ENCODE results near the gene ICA1.

The ICA1 gene

GRCh38 chr7:8162181-8162580, 99.8 kb downstream of the ICA1 start:
- Histone ChIP-seq H3K27me3 (ENCODE audit: insufficient read depth, low read length, poor library complexity, severe bottlenecking) (no peaks in the 10 kb centered on the region), H3K9me3 (ENCODE audit: insufficient read depth, low read depth, low read length) (no peaks in the 10 kb centered on the region), H2AFZ (ENCODE audit: low read length) (no peak overlapping the region), H3K9ac (ENCODE audit: low read depth, low read length, poor library complexity, severe bottlenecking) (no peak overlapping the region), H3K4me3 (ENCODE audit: low read length, poor library complexity, severe bottlenecking) (no peak overlapping the region), H3K9me2 (replicated peaks; ENCODE audit: low read depth, low read length) (no peaks in the 10 kb centered on the region), H3F3A (ENCODE audit: low read depth) (no peaks in the 10 kb centered on the region), H3K4me1 (ENCODE audit: insufficient read depth, low read length, poor library complexity, severe bottlenecking) (peaks cover 14% of the 10 kb centered on the region), H3K36me3 (ENCODE audit: insufficient read depth, low read length) (no peaks in the 10 kb centered on the region), H3K79me2 (ENCODE audit: insufficient read depth, low read length) (no peaks in the 10 kb centered on the region), H3K4me2 (ENCODE audit: low read depth, low read length, poor library complexity, severe bottlenecking) (no peak overlapping the region), H4K20me1 (ENCODE audit: insufficient read depth, low read length, poor library complexity, severe bottlenecking) (no peaks in the 10 kb centered on the region)
- TF ChIP-seq EZH2phosphoT487 (IDR thresholded peaks at IDR 0.05; ENCODE audit: borderline replicate concordance) (no peak), CTCF (conservative IDR thresholded peaks at IDR 0.05; ENCODE audit: low read length) (no peak)

GRCh38 chr7:8161364-8161828, 100.6 kb downstream of the ICA1 start:
- H3K79me2 ChIP-seq (ENCODE audit: insufficient read depth, low read length) = no peaks in the 10 kb centered on the region
- H2AFZ ChIP-seq (ENCODE audit: low read length) = peak overlapping the region; percentile 48

GRCh38 chr7:8160779-8161345, 101.1 kb downstream of the ICA1 start:
- Histone ChIP-seq H3K36me3 (ENCODE audit: insufficient read depth, low read length) (no peaks in the 10 kb centered on the region), H3K79me2 (ENCODE audit: insufficient read depth, low read length) (no peaks in the 10 kb centered on the region), H3F3A (ENCODE audit: low read depth) (no peaks in the 10 kb centered on the region), H3K9ac (ENCODE audit: low read depth, low read length, poor library complexity, severe bottlenecking) (no peak overlapping the region), H3K27me3 (ENCODE audit: insufficient read depth, low read length, poor library complexity, severe bottlenecking) (no peaks in the 10 kb centered on the region), H3K4me1 (ENCODE audit: insufficient read depth, low read length, poor library complexity, severe bottlenecking) (peaks cover 17% of the 10 kb centered on the region), H3K9me2 (replicated peaks; ENCODE audit: low read depth, low read length) (no peaks in the 10 kb centered on the region), H4K20me1 (ENCODE audit: insufficient read depth, low read length, poor library complexity, severe bottlenecking) (no peaks in the 10 kb centered on the region), H3K9me3 (ENCODE audit: insufficient read depth, low read depth, low read length) (no peaks in the 10 kb centered on the region), H3K4me3 (ENCODE audit: low read length, poor library complexity, severe bottlenecking) (no peak overlapping the region), H3K4me2 (ENCODE audit: low read depth, low read length, poor library complexity, severe bottlenecking) (peak overlapping the region; percentile 7), H2AFZ (ENCODE audit: low read length) (peak overlapping the region; percentile 48)
- TF ChIP-seq EZH2phosphoT487 (IDR thresholded peaks at IDR 0.05; ENCODE audit: borderline replicate concordance) (no peak), CTCF (conservative IDR thresholded peaks at IDR 0.05; ENCODE audit: low read length) (no peak)

More at GRCh38 chr7:8161364-8161828, 100.6 kb downstream of the ICA1 start:
- no peaks in the 10 kb centered on the region for H4K20me1 ChIP-seq (ENCODE audit: insufficient read depth, low read length, poor library complexity, severe bottlenecking)
- no peaks in the 10 kb centered on the region for H3K36me3 ChIP-seq (ENCODE audit: insufficient read depth, low read length)
- H3K4me2 ChIP-seq (ENCODE audit: low read depth, low read length, poor library complexity, severe bottlenecking) = peak overlapping the region; percentile 7
- H3F3A ChIP-seq (ENCODE audit: low read depth) = no peaks in the 10 kb centered on the region
- no peak for TF ChIP-seq EZH2phosphoT487 (IDR thresholded peaks at IDR 0.05; ENCODE audit: borderline replicate concordance)
- H3K9me3 ChIP-seq (ENCODE audit: insufficient read depth, low read depth, low read length) = no peaks in the 10 kb centered on the region
- H3K4me1 ChIP-seq (ENCODE audit: insufficient read depth, low read length, poor library complexity, severe bottlenecking) = peaks cover 14% of the 10 kb centered on the region
- no peaks in the 10 kb centered on the region for H3K27me3 ChIP-seq (ENCODE audit: insufficient read depth, low read length, poor library complexity, severe bottlenecking)
- H3K9me2 ChIP-seq (replicated peaks; ENCODE audit: low read depth, low read length) = no peaks in the 10 kb centered on the region
- no peak overlapping the region for H3K9ac ChIP-seq (ENCODE audit: low read depth, low read length, poor library complexity, severe bottlenecking)
- H3K4me3 ChIP-seq (ENCODE audit: low read length, poor library complexity, severe bottlenecking) = no peak overlapping the region

GRCh38 chr7:8160250-8160649, 101.7 kb downstream of the ICA1 start:
- Histone ChIP-seq H3F3A (ENCODE audit: low read depth) (no peaks in the 10 kb centered on the region), H3K4me3 (ENCODE audit: low read length, poor library complexity, severe bottlenecking) (no peak overlapping the region), H3K36me3 (ENCODE audit: insufficient read depth, low read length) (no peaks in the 10 kb centered on the region), H3K27me3 (ENCODE audit: insufficient read depth, low read length, poor library complexity, severe bottlenecking) (no peaks in the 10 kb centered on the region), H2AFZ (ENCODE audit: low read length) (no peak overlapping the region), H3K9me2 (replicated peaks; ENCODE audit: low read depth, low read length) (no peaks in the 10 kb centered on the region), H3K4me1 (ENCODE audit: insufficient read depth, low read length, poor library complexity, severe bottlenecking) (peaks cover 23% of the 10 kb centered on the region), H3K9ac (ENCODE audit: low read depth, low read length, poor library complexity, severe bottlenecking) (no peak overlapping the region), H3K4me2 (ENCODE audit: low read depth, low read length, poor library complexity, severe bottlenecking) (no peak overlapping the region), H4K20me1 (ENCODE audit: insufficient read depth, low read length, poor library complexity, severe bottlenecking) (no peaks in the 10 kb centered on the region), H3K79me2 (ENCODE audit: insufficient read depth, low read length) (no peaks in the 10 kb centered on the region), H3K9me3 (ENCODE audit: insufficient read depth, low read depth, low read length) (no peaks in the 10 kb centered on the region)
- no peak for TF ChIP-seq EZH2phosphoT487 (IDR thresholded peaks at IDR 0.05; ENCODE audit: borderline replicate concordance)
